ENCODE results near the gene IFI44L. TPM values are rescaled to one million over a fixed set of nuclear protein-coding genes. Genes with fewer than 3 reads are reported as not detected.

The IFI44L gene
- total RNA-seq, 1 experiment from 2014 or later, result 0.10 TPM

GRCh38 chr1:78570539-78570938 is 49.7 kb upstream of the IFI44L start:
- no TSS peak for BruUV-seq (replicated peaks)
- POLR2A ChIA-PET, result no interaction called here
- no peaks in the 10 kb centered on the region for H3K27me3 ChIP-seq (ENCODE audit: insufficient read depth, low read length)
- H3K79me2 ChIP-seq (ENCODE audit: insufficient read depth, low read length), result no peaks in the 10 kb centered on the region
- no peaks in the 10 kb centered on the region for H3K4me1 ChIP-seq (ENCODE audit: control insufficient read depth in 1 of 2, insufficient read depth in 2 of 2, low read length in 2 of 2)
- DNase-seq (ENCODE audit: low read depth, low spot score) (no peak), ATAC-seq (peak; percentile 63)
- H3K4me2 ChIP-seq (ENCODE audit: low read length), result no peak overlapping the region
- H3K4me3 ChIP-seq (replicated peaks in 1 of 2; ENCODE audit: low read depth in 1 of 2, low read length in 2 of 2), result no peak overlapping the region
- no peaks in the 10 kb centered on the region for H4K20me1 ChIP-seq (ENCODE audit: insufficient read depth)
- intact Hi-C loops (cut with micrococcal nuclease), result no loop called here
- TF ChIP-seq POLR2A (IDR thresholded peaks at IDR 0.05; ENCODE audit: borderline replicate concordance, extremely low read depth, insufficient read depth, insufficient read length) (no peak), CTCF (IDR thresholded peaks at IDR 0.05 in 2 of 3, conservative IDR thresholded peaks at IDR 0.05 in 1 of 3; ENCODE audit: borderline replicate concordance in 1 of 3, insufficient read depth in 1 of 3, low read depth in 2 of 3, low read length in 2 of 3) (peak in 2 of 3 experiments; percentile 9 to 28; a peak in 2 of 6 replicates), EZH2 (IDR thresholded peaks at IDR 0.05) (no peak)
- RAD21 ChIA-PET (ENCODE audit: low non-redundant PET in 1 of 2, low total read pairs in 2 of 2, uncharacterized antibody in 2 of 2, unreplicated experiment in 2 of 2), result no interaction called here
- CTCF ChIA-PET, result no interaction called here
- H3K9ac ChIP-seq (ENCODE audit: low read length), result no peak overlapping the region
- H2AFZ ChIP-seq (ENCODE audit: low read depth, low read length, poor library complexity, severe bottlenecking), result no peak overlapping the region
- H3K36me3 ChIP-seq (ENCODE audit: control insufficient read depth in 1 of 2, insufficient read depth in 2 of 2, low read length in 2 of 2), result no peaks in the 10 kb centered on the region
- H3K27ac ChIP-seq (ENCODE audit: low read depth, low read length), result no peak overlapping the region
- H3K9me3 ChIP-seq (ENCODE audit: control insufficient read depth in 1 of 2, insufficient read depth in 1 of 2, low read depth in 1 of 2, low read length in 2 of 2), result no peaks in the 10 kb centered on the region
- no peaks in the 10 kb centered on the region for H3K9me2 ChIP-seq (ENCODE audit: insufficient read depth)

GRCh38 chr1:78577257-78578100 is 42.8 kb upstream of the IFI44L start:
- H3K4me1 ChIP-seq (ENCODE audit: control insufficient read depth in 1 of 2, insufficient read depth in 2 of 2, low read length in 2 of 2), result no peaks in the 10 kb centered on the region
- DNase-seq (ENCODE audit: low read depth, low spot score) (no peak), ATAC-seq (no peak)
- ChIA-PET CTCF (no interaction called here), POLR2A (no interaction called here), RAD21 (ENCODE audit: low non-redundant PET in 1 of 2, low total read pairs in 2 of 2, uncharacterized antibody in 2 of 2, unreplicated experiment in 2 of 2) (no interaction called here)
- intact Hi-C loops (cut with micrococcal nuclease), result no loop called here
- no peaks in the 10 kb centered on the region for H3K79me2 ChIP-seq (ENCODE audit: insufficient read depth, low read length)
- no peaks in the 10 kb centered on the region for H3K9me2 ChIP-seq (ENCODE audit: insufficient read depth)
- no peaks in the 10 kb centered on the region for H3K27me3 ChIP-seq (ENCODE audit: insufficient read depth, low read length)
- no peak overlapping the region for H3K9ac ChIP-seq (ENCODE audit: low read length)
- no peaks in the 10 kb centered on the region for H3K9me3 ChIP-seq (ENCODE audit: control insufficient read depth in 1 of 2, insufficient read depth in 1 of 2, low read depth in 1 of 2, low read length in 2 of 2)
- H3K36me3 ChIP-seq (ENCODE audit: control insufficient read depth in 1 of 2, insufficient read depth in 2 of 2, low read length in 2 of 2), result no peaks in the 10 kb centered on the region
- no peaks in the 10 kb centered on the region for H4K20me1 ChIP-seq (ENCODE audit: insufficient read depth)
- no peak overlapping the region for H3K4me3 ChIP-seq (replicated peaks in 1 of 2; ENCODE audit: low read depth in 1 of 2, low read length in 2 of 2)
- TF ChIP-seq EZH2phosphoT487 (IDR thresholded peaks at IDR 0.05; ENCODE audit: borderline replicate concordance) (no peak), EZH2 (IDR thresholded peaks at IDR 0.05) (no peak), CTCF (IDR thresholded peaks at IDR 0.05 in 2 of 3, conservative IDR thresholded peaks at IDR 0.05 in 1 of 3; ENCODE audit: borderline replicate concordance in 1 of 3, insufficient read depth in 1 of 3, low read depth in 2 of 3, low read length in 2 of 3) (no peak), SP1 (IDR thresholded peaks at IDR 0.05; ENCODE audit: low read depth) (no peak), REST (IDR thresholded peaks at IDR 0.05; ENCODE audit: low read depth) (no peak), CBX3 (IDR thresholded peaks at IDR 0.05; ENCODE audit: low read depth) (no peak), ZFX (IDR thresholded peaks at IDR 0.05) (no peak), JUND (IDR thresholded peaks at IDR 0.05) (no peak), MAX (IDR thresholded peaks at IDR 0.05) (no peak)
- BruUV-seq (replicated peaks), result no TSS peak
- no peak overlapping the region for H3K27ac ChIP-seq (ENCODE audit: low read depth, low read length)
- no peak overlapping the region for H2AFZ ChIP-seq (ENCODE audit: low read depth, low read length, poor library complexity, severe bottlenecking)
- H3K4me2 ChIP-seq (ENCODE audit: low read length), result no peak overlapping the region

Measured in HCT116 (cell line).